ENCODE results near the gene NPPC.

- no peak for TF ChIP-seq POLR2A (IDR thresholded peaks at IDR 0.05)
- no peak for TF ChIP-seq CTCF (IDR thresholded peaks at IDR 0.05)
- TF ChIP-seq POLR2AphosphoS5 (IDR thresholded peaks at IDR 0.05), result no peak
- TF ChIP-seq EP300 (IDR thresholded peaks at IDR 0.05), result no peak
Measured at GRCh38 chr2:231927566-231927890, 1.3 kb upstream of the NPPC start.
